ENCODE measurements around the gene MAST2.
A peak's percentile ranks its signal among the peaks of the same experiment; 100 is the strongest.

DNA sequence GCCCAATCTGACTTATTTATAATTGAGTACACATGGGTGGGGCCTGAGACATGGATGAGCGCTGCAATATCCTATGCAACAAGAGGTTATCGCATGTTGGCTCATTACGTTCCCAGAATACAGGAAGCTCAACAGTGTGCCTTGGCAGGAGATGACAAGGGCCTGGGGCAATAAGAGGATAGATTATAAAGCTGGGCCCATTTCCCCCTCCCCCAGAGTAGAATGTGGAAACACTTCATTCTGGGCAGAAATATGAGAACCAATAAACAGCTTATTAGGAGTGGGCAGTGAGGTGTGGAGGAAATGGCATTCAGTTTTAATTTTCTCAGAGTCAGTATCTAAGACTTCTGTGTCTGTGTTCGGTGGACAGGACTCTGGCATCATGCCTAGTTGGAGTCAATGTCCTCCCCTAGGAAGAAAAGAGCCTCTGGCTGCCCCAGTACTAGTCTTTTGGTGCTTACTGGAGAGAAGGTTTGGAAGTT, 236.2 kb downstream of the MAST2 start:
- TF ChIP-seq, protein P1, sequence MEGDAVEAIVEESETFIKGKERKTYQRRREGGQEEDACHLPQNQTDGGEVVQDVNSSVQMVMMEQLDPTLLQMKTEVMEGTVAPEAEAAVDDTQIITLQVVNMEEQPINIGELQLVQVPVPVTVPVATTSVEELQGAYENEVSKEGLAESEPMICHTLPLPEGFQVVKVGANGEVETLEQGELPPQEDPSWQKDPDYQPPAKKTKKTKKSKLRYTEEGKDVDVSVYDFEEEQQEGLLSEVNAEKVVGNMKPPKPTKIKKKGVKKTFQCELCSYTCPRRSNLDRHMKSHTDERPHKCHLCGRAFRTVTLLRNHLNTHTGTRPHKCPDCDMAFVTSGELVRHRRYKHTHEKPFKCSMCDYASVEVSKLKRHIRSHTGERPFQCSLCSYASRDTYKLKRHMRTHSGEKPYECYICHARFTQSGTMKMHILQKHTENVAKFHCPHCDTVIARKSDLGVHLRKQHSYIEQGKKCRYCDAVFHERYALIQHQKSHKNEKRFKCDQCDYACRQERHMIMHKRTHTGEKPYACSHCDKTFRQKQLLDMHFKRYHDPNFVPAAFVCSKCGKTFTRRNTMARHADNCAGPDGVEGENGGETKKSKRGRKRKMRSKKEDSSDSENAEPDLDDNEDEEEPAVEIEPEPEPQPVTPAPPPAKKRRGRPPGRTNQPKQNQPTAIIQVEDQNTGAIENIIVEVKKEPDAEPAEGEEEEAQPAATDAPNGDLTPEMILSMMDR (IDR thresholded peaks at IDR 0.05): no peak
- 0 out of 2 replicates have a peak, but pooled peaks have one; percentile 17 for TF ChIP-seq POLR2AphosphoS5 (IDR thresholded peaks at IDR 0.05; ENCODE audit: low read depth, low read length)
